HG03159 (cell line): ENCODE measurements around the gene IGSF3.
"Not testable (repeated sequence)": the region's sequence is repeated elsewhere in the genome, so short reads cannot be mapped to it uniquely, and the experiment has no call there.

ENCODE experiments used
- ATAC-seq: cut with Tn5 transposase; IDR thresholded peaks from one replicate; pipeline ENCODE4 v1.9.1; 2021; ENCODE audit warnings: mild to moderate bottlenecking, moderate library complexity; ENCODE audit not compliant: unreplicated experiment

Gene IGSF3

DNA sequence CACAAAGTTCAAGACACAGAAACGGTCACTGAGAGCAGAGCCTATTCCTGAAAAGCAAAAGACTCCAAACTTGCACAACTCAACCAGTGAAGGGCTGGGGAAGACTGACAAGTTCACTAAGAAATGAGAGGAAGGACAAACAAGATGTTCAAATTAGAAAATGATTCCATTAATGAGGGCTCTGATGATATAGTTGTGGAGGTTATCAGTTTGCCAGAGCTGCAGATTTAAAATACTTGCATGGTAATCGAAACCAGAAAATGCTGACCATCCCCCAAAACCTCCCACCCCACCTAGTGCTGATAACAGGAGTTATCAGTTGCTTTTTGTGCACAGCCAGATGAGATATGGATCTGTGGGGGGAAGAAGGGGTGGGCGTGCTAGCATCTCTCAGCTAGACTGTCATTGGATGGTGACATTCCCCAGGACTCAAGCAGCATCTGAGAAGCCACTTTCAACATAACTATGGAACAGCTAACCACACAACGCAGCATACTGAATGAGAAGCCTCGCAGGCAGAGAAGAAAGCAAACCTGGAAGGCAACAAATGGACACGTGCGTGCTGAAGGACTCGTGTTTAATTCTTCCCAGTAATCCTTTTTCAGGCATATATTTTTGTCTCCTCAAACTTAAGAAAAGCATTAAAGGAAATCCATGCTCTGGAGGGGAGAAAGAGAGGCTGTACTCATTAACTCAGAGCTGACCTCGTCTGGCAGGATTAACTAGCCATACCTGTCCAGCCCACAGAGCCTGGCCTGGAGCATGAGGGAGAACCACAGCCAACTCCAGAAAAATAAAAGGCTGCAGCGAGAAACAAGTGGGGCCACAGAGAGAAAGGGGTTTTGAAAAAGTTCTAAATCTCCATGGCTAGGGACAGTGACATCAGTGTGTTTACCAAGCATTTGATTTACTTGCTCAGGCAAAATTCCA lies 35.3 kb downstream of the IGSF3 start:
- ATAC-seq = not testable (repeated sequence)

DNA sequence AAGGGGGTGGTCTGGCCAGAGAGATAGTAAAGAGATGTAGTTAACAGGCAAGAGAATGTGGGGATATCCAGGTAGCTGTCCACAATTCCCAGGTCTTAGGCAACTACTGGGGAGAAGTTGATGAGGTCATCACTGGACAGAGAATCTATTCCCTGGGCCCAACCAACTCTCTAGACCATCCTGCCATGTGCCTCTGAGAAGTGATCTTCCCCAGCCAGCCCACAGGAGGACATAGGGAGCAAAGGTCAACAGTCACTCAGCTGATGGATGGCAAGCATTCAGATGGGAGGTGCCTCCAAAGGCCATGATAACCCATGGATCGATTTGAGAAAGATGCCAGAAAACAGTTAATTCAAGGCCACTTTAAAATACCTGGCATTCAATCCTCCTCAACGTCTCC lies 36.0 kb downstream of the IGSF3 start:
- not testable (repeated sequence) for ATAC-seq

DNA sequence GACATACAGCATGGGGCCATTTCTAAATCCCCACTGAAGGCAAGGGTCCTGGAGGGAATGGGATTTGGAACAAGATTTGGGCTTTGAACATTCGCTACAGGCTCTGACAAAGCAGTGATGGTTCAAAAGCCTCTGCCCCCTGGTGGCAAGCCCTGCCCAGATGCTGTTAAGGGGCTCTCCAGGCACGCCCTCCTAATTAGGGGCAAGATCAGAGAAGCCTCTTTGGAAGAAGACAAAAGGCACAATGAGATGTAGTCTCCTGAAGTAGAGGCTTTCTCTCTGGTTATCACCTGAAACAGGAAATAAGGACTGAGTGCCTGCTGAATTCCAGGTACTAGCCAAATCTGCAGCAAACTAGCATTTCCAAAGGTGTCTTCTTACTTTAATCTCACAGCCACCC lies 37.5 kb downstream of the IGSF3 start:
- not testable (repeated sequence) for ATAC-seq

DNA sequence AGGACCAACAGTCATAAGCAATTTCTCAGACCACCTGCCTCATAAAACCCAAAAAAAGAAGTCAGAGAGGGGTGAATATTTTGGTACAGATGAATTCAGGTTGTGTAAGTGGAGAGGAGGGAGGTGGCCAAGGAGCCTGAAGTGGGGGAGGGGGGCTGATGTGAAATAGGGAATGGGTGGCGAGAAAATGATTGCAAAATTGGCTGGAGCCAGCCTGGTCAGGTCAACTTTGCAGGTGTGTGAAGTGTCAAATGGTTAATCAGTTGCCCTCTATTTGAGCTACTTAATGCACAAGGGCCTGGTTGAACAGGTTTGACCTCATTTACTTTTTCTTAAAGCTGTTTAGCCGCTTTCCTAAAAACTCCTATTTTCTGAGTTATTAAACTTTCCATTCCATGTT lies 38.1 kb downstream of the IGSF3 start:
- ATAC-seq = not testable (repeated sequence)

DNA sequence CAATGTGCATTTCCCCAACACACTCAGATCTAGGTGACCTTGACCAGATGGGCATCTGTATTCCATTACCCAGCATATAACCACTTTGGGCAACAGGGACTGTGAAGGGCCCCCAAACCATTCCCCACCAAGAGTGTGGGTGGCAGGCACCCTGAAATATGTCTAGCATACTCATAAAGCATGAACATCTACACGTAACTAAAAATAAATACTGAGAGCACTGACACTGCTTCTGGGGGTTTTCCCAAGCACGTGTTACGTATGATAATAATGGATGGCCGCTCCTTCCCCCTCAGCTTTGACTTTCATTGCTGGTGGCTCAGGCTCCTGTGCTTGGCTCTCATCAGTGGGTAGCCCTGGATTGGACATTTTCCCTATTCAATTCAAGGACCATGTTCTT lies 39.1 kb downstream of the IGSF3 start:
- no peak for ATAC-seq

DNA sequence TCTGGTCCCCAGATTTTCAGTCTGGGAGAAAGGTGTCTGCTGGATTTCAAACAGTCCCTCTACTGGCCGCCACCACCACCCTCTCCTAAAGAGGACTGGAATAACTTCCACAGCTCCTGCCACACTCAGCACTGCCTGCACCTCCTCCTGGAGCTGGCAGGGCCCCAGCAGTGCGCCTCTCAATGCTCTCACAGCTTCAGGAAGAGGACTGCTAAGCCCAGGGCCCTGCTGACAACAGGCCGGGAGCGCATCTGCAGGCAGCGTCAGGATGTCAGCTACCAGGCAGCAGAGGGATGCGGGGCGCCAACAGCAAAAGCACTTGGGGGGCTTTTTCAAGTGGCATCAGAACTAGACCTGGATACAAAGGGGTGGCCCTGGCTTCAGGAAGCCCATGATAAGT lies 40.2 kb downstream of the IGSF3 start:
- ATAC-seq = not testable (repeated sequence)

DNA sequence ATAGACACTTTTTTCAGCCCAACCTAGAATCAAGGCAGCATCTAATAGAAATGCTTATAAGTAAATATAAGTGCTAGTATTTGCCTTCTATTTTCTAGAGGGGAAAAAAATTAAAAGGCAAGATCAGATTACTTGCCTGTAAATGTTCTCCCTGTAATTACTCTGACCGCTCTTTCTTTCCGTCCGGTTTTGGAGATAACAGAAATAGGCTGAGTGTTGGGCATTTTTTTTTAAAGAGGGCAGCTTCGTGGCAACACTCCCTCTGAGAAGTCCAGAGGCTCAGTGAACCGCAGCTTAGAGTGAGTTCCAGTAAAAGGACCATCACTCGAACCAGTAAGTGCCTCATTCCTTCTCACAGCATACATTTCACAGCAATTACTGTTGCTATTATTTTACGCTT lies 40.6 kb downstream of the IGSF3 start:
- not testable (repeated sequence) for ATAC-seq

DNA sequence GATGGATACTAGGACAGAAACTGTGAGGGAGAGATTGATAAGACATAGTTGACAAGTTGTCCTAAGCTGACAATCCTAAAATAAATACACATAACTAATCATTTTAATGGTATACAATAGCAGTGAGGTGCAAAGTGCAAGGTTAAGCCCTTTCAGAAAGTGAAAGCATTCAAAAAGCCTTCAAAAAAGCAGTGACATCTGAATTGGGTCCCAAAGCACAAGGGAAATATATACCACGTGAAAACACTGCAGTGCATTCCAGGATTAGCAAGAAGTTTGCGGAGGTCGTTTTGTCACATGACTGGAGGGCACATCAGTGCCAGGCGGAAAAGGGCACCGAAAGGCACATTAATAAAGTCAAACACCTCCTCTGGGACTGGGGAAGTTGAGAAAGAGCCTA lies 42.4 kb downstream of the IGSF3 start:
- not testable (repeated sequence) for ATAC-seq

DNA sequence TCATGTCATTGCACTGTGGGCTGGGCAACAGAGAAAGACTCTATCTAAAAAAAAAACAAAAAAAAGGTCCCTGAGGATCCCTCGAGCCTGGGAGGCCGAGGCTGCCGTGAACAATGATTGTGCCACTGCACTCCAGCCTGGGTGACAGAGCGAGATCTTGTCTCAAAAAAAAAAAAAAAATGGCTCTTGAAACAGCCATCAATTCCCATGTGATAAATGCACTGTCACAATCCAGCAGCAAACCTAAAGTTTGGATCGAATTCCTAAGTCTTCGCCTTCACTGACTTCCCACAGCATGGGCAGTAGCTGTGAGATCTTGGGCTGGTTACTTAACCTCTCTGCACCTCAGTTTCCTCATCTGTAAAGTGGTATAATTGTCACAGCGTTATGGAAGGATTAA lies 43.5 kb downstream of the IGSF3 start:
- no peak for ATAC-seq

DNA sequence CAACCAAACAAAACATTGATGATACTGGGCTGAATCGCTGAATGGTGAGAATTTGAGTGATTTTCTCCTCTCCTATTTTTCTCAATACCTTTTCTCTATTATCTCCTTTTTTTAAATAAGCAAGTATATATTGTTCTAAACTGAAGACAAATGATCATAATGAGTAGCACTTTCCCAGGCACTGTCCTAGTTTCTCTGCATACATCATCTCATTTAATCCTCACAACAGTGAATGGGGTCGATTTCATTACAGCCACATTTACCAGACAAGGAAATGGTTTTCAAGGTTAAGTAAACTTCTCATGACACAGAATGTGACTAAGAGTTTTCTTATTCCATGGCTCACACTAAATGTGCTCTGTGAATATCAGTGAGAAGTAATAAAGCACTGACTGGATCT lies 45.0 kb downstream of the IGSF3 start:
- not testable (repeated sequence) for ATAC-seq

DNA sequence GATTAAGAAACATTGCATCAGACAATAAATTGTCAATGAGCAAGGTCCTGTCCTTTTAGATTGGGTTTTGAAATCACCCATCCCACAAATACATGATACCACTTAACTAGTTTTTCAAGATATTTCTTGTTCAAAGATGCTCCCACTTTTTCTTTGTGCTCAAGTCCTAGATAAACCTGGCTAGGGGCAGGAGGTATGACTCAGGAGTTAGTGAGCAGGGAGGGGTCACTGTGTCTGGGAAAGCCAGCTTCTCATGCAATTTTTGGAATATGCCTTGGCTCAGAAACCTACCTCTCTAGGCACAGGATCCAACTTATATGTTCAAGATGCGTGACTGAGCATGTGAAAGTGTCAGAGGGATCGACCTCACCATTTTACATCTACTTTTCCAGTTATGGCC lies 45.8 kb downstream of the IGSF3 start:
- ATAC-seq = not testable (repeated sequence)

DNA sequence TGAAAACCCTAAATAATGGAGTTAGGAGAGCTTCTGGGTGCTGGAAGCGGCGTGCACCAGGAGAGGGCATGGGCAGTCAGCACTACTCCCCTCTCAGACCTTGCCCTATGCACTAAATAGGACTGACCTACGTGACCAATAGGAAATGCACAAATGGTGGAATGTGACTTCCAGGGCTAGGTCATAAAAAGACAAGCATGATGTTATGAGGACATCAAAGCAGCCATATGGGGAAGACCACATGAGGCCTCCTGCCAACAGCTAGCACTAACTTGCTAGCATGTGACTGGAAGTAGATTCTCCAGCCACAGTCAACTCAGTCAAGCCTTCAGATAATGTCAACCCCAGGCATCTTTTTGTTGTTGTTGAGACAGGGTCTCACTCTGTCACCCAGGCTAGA lies 47.1 kb downstream of the IGSF3 start:
- not testable (repeated sequence) for ATAC-seq

DNA sequence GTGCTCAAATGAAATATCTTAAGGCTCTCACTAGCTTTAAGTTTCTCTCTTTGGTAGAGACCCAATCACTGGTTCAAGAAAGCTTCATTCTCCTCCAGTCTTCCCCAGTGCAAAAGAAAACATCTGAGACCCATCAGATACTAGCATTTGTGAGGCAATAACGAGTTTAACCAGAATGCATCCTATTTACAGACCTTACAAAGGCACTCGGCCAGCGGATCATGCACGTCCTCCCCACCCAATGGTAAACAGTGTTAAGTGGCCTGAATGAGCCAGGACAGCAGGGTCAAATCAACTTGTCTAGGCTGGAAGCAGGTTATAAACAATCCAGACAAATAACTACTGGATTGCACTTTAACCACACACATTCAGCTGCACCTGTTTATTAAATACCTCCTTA lies 48.4 kb downstream of the IGSF3 start:
- ATAC-seq = not testable (repeated sequence)

DNA sequence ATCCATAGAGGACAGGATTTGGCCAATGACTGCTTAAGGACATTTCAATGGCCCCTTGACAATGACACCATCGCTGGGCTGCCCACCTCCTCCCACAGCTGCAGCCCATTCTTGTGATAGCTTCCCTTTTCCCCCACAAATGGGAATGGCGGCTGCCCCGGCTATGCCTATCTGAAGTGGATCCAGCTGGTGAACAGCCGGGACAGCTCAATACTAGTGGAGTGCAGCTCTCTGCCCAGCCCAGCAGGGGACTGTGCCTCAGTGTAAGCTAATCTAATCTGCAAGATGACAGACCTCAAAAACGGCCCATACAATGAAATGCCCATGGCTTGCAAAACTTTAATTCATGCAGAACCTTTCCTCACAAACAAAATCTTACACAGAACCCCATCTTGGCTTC lies 49.7 kb downstream of the IGSF3 start:
- not testable (repeated sequence) for ATAC-seq

DNA sequence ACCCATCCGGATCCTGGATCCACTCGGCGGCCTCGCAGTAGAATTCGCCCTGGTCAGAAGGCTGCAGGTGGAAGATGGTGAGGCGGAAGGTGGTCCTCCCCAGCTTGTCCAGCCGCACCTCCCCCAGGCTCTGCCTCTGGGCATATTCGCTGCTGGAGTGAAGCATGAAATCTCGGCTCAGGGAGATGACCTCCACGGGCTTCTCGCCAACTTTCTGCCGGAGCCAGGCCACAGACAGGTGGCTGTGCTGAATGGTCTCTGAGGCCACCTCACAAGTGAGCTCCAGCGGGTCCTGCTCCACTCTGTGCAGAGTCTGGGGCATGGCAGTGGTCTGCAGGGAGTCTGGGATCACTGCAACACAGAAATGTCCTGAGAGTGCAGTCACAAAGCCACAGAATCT lies 53.7 kb downstream of the IGSF3 start:
- ATAC-seq = not testable (repeated sequence)

DNA sequence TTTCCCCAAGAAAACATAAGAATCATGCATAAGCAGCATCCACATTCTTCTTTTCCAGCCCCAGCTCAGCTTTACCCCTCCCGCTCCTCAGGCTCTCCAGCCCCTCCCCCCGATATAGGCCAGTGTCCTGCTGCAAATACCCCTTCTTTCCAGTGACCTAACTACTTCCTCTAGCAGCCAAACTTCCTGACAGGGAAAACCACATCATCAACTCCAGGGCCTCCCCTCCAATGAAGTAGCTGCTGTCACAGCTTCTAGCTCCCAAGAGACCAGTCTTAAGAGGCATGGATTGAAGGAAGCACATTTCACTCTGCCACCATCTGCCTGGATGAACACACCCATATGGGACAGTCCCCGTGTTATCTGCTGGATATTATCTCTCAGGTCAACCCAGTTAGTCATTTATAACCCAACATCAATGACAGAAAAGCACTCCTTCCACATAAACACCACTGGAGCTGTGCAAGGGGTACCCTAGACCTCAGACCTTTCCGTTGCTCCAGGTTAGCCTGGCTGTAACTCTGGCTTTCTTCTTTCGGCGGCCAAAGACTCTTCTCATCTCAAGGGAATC lies 57.6 kb downstream of the IGSF3 start:
- not testable (repeated sequence) for ATAC-seq

DNA sequence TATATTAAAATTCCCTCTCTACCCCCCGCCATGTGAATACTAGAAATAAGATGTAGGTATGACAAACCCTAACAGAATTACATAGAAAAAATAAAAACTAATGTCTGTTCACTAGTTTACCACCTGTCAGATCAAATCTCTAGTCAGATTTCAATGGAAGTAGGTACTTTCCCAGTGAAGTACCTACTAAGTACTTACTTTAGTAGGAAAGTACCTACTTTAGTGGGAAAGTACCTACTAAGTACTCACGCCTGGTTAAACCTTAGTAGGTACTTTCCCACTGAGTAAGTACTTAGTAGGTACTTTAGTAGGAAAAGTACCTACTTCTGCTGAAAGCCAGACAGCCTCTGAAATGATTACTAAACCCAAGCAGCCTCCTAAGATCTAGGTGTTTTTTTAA lies 58.7 kb downstream of the IGSF3 start:
- not testable (repeated sequence) for ATAC-seq

DNA sequence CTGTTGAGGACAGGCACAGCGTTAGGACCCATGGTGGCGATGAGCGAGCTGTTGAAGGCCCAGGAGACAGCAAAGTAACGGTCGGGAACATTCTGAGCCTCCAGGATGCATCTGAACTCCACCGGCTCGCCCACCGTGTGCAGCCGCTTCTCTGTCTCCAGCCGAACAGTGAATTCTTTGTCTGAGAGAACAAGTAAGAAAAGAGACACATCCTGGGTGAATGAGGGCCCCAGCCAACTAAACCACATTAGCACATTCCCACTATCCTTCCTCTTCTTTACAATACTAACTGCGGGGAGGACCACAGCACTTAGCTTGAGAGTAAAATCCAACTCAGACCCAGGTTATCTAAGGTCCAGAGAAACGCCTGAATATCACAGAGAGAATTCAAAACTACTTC lies 59.4 kb downstream of the IGSF3 start:
- not testable (repeated sequence) for ATAC-seq

DNA sequence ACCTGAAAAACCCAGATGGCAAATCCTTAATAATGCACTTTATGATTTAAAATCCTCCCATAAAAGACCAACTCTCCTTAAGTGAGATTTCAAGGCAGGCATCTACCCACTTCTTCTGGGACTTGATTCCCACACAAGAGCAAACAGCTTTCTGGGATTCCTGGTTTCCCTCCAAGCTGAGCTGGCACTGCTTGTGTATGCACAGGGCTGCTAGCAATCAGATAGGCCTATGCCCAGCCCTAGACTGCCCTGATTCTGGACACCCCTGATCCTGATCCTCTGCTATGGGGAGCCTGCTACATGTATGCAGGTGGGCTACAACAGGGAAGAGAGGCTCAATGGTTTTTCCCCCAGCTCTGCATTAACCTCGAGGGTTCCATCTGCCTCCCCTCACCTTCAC lies 60.1 kb downstream of the IGSF3 start:
- not testable (repeated sequence) for ATAC-seq

DNA sequence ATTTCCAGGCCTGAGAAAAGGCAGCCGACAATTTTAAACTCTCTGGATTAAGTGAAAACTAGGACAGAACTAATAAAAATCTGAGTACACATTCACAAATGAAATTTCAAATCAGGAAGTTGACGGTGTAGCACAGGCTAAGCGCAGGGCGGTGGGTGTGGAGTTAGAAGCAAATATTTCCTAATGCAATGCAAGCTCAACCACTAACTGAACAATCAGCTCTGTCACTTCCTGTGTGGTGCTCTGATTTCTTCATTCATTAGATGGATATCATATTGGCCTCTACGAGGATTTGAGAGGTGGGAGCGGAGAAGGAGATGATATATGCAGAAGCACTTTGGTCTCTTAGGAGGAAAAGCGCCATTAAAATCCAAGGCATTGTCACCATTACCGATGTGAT lies 61.5 kb downstream of the IGSF3 start:
- not testable (repeated sequence) for ATAC-seq

DNA sequence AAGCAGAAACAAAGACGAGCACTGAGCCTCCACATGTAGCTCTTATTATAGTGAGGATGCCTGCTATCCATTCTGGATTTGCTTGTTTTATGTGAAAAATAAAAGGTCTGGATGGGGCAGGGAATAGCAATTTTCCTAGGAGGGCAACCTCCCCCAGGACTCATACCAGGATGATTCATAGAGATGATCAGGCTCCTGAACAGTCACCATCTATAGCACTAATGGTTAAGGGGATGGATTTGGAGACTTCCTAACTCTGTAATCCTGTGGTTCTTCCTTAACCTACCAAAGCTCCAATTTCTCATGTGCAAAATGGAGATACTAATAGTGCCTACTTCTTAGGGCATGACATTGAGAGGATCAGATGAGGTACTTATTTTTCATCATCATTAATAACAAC lies 62.2 kb downstream of the IGSF3 start:
- no peak for ATAC-seq

DNA sequence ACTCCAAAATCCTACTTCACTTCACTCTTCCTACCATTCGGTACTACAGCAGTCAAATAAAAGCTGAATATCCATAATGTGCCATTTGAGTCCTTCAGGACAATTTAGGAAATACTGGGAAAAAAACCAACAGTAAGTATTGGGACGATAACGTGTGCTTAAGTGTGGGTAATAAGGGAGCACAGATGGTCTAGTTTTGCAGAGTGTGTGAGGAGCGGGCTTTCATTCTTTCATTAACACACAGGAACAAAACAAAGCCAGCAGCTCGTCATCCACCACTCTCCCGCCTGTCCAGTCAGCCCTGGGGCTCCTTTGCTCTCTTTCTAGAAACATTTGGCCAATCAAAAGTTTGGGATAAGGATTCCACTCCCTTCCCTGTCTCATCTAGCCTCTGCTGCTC lies 63.1 kb downstream of the IGSF3 start:
- ATAC-seq = not testable (repeated sequence)
